Activated CD4-positive, alpha-beta memory T cell treated with anti-CD3 and anti-CD28 coated beads for 36 hours (primary cell): ENCODE measurements around the gene PITPNC1. TPM values are rescaled to one million over a fixed set of nuclear protein-coding genes. Genes with fewer than 3 reads are reported as not detected.

Source experiments
- CTCF ChIA-PET: fragments of 350-600 bp; sonication (Branson Sonifier 250); formaldehyde crosslinking; loops from one replicate; lab custom pipeline; 2021; ENCODE audit warnings: antibody characterized with exemption, inconsistent platforms; lab: Charles Lee
- POLR2A ChIA-PET: fragments of 350-600 bp; sonication (Branson Sonifier 250); formaldehyde crosslinking; loops from one replicate; lab custom pipeline; 2021; ENCODE audit warnings: antibody characterized with exemption; lab: Charles Lee
- DNase-seq: peaks from one replicate; pipeline ENCODE4 v3.0.0-alpha.2; 2020
- H3K27ac Mint-ChIP-seq: one replicate; pipeline ENCODE4 v1.8.0; 2021; ENCODE audit warnings: mixed read lengths
- H3K27me3 Mint-ChIP-seq: one replicate; pipeline ENCODE4 v1.8.0; 2021; ENCODE audit warnings: mixed read lengths
- H3K36me3 Mint-ChIP-seq: one replicate; pipeline ENCODE4 v1.8.0; 2021; ENCODE audit warnings: mixed read lengths
- H3K4me1 Mint-ChIP-seq: one replicate; pipeline ENCODE4 v1.8.0; 2021; ENCODE audit warnings: low read depth, mixed read lengths
- H3K4me3 Mint-ChIP-seq: one replicate; pipeline ENCODE4 v1.8.0; 2021; ENCODE audit warnings: mild to moderate bottlenecking, mixed read lengths
- H3K9me3 Mint-ChIP-seq: one replicate; pipeline ENCODE4 v1.8.0; 2021; ENCODE audit warnings: mixed read lengths
- intact Hi-C: fragments of 100-400 bp; cut with micrococcal nuclease; formaldehyde crosslinking; loops from one replicate; pipeline ENCODE4 v1.15.1; 2023
- total RNA-seq, 2 experiments: library from RNA; stranded (reverse); gene quantifications; one replicate each; pipeline ENCODE4 v1.2.3, GENCODE V29; 2021

PITPNC1 gene
- total RNA-seq, 2 experiments from 2014 or later, result 35.7 to 37.3 TPM

DNA sequence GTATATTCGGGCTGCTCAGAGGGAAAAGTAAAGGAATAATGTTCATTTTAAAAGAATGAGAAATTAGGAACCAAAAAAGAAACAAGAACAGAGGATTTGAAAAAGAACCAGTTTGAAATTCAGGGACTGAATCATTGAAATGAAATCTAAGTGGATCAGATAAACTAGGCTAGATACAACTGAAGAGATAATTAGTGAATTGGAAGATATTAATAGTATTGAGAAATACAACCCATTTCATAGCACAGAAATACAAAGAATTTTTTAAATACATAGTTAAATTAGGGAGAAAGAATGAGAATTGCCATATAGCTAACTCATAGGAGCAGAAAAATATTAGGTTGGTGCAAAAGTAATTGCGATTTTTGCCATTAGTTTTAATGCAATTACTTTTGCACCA lies 223.3 kb downstream of the PITPNC1 start:
- Mint-ChIP-seq H3K4me3 (no peak overlapping the region), H3K36me3 (no peaks in the 10 kb centered on the region), H3K9me3 (no peaks in the 10 kb centered on the region), H3K27ac (no peak overlapping the region), H3K27me3 (no peaks in the 10 kb centered on the region), H3K4me1 (peaks cover 10% of the 10 kb centered on the region)
- POLR2A ChIA-PET, result no interaction called here
- intact Hi-C loops, result no loop called here
- no peak for DNase-seq
- CTCF ChIA-PET, result interaction anchor here (0.6 to 4.1 kb wide), 2 partner anchors 47 to 222 kb away, joined by 4 to 23 read pairs; partner anchors contain the start of gene PITPNC1

DNA sequence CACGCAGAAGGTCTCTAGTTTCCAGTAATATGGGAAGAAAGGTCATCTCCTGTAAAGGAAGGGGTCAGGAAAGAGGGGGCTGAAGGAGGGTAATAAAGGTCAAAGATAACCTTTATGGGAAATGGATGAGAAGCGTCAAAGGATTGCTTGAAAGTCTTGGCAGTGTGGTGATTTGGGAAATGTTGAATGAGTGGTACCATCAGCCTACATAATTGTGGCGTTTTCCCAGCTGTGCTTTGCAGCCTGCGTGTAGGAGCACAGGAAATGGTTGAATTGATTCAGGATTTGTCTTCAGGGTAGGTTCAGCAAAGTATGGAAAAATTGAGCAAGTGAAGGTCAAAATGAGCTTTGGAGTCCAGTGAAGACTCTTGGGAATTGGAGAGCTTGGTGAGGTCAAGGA lies 224.8 kb downstream of the PITPNC1 start:
- H3K9me3 Mint-ChIP-seq, result no peaks in the 10 kb centered on the region
- POLR2A ChIA-PET, result no interaction called here

DNA sequence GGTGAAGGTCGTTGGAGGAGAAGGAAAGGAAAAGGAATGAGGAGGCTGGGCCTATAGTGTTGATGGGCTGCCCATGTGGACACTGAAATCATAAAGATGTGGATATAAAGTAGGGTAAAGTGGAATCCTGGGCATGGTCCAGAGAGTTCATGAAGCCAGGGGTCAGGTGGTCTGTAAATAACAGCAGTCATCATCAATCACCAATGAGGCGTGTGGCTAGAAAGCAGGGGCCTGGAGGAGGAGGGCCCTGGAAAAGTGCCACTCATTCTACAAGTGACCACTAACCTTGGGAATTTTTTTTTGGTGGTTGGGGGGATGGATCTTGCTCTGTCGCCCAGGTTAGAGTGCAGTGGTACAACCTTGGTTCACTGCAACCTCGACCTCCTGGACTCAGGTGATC lies 225.4 kb downstream of the PITPNC1 start:
- no peaks in the 10 kb centered on the region for H3K36me3 Mint-ChIP-seq
- peaks cover 10% of the 10 kb centered on the region for H3K4me1 Mint-ChIP-seq
- ChIA-PET POLR2A (no interaction called here), CTCF (interaction anchor here (1.1 to 4.1 kb wide), 9 partner anchors 16 to 238 kb away, joined by 3 to 23 read pairs (median 5); partner anchors contain the start of gene PITPNC1)
- H3K9me3 Mint-ChIP-seq, result no peaks in the 10 kb centered on the region
- H3K27ac Mint-ChIP-seq, result no peak overlapping the region
- H3K27me3 Mint-ChIP-seq, result no peaks in the 10 kb centered on the region
- intact Hi-C loops, result loop anchor here (2.0 kb wide), 1 partner anchor 226 kb away; the partner anchor contains the start of gene PITPNC1
- no peak for DNase-seq
- H3K4me3 Mint-ChIP-seq, result no peak overlapping the region

More for the DNA sequence above, 224.8 kb downstream of the PITPNC1 start:
- Mint-ChIP-seq H3K4me1 (peaks cover 10% of the 10 kb centered on the region), H3K27ac (no peak overlapping the region), H3K36me3 (no peaks in the 10 kb centered on the region), H3K4me3 (no peak overlapping the region), H3K27me3 (no peaks in the 10 kb centered on the region)
- intact Hi-C loops, result loop anchor here (2.0 kb wide), 1 partner anchor 225 kb away; the partner anchor contains the start of gene PITPNC1
- no peak for DNase-seq
- CTCF ChIA-PET, result interaction anchor here (1.0 to 4.1 kb wide), 6 partner anchors 15 to 227 kb away, joined by 3 to 23 read pairs (median 7); partner anchors contain the start of gene PITPNC1

DNA sequence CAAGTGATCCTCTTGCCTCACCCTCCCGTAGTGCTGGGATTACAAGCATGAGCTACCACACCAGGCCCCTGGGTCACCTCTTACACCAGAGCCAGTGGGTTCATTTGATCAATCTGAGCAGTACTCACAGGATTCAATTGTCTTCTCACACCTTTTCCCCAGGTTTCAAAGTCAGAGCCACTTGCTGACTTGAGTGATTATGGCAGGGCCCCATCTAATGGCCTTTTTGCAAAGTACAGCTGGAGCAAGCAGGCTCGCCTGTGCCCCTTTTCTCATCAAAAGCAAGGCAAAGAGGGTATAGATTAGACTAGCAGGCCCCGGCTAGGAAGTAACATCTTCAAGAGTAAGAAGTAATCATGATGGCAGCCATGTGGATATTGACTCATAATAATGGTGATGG lies 225.9 kb downstream of the PITPNC1 start:
- peaks cover 10% of the 10 kb centered on the region for H3K4me1 Mint-ChIP-seq
- H3K4me3 Mint-ChIP-seq, result no peak overlapping the region
- ChIA-PET POLR2A (no interaction called here), CTCF (interaction anchor here (1.1 to 4.1 kb wide), 8 partner anchors 46 to 238 kb away, joined by 3 to 23 read pairs (median 6); partner anchors contain the start of gene PITPNC1)
- DNase-seq, result peak; percentile 61
- intact Hi-C loops, result loop anchor here (1.0 to 2.0 kb wide), 2 partner anchors 216 to 226 kb away; partner anchors contain the start of gene PITPNC1
- no peak overlapping the region for H3K27ac Mint-ChIP-seq
- no peaks in the 10 kb centered on the region for H3K9me3 Mint-ChIP-seq
- no peaks in the 10 kb centered on the region for H3K27me3 Mint-ChIP-seq
- H3K36me3 Mint-ChIP-seq, result no peaks in the 10 kb centered on the region

DNA sequence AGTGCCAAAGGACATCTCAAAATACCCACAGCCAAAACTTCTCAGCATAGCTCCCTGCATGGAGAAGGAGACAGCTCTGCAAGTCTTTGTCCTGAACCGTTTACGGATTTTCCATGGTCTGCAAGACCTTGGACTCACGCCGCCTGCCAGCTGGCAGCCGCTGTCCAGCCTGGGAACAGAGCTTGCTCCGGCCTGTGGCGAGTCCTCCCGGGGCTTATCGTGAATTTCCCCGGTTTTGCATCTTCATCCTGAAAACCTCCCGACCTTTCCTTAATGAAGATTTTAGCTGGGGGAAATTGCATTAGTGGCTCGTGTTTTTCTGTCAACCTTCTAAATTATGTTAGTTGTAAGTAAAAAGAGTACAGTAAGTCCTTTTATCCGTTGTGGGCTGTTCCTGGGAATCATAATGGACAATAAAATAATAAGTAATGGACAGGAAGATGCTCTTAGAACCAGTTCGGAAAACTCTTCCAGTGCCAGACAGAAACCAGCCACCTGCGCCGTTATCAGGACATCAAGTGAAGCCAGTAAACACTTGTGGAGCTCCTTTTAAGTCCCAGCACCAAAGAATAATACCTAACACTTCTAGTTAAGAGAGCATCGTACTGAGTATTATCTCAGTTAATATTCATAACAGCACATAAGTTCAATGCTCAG lies 228.3 kb downstream of the PITPNC1 start:
- no peaks in the 10 kb centered on the region for H3K27me3 Mint-ChIP-seq
- H3K27ac Mint-ChIP-seq, result no peak overlapping the region
- CTCF ChIA-PET, result interaction anchor here (0.6 to 2.2 kb wide), 4 partner anchors 10 to 473 kb away, joined by 3 to 7 read pairs (median 4); no protein-coding TSS in a partner anchor
- H3K36me3 Mint-ChIP-seq, result no peaks in the 10 kb centered on the region
- no peak overlapping the region for H3K4me3 Mint-ChIP-seq
- intact Hi-C loops, result no loop called here
- POLR2A ChIA-PET, result interaction anchor here (1.0 kb wide), 1 partner anchor 216 kb away, joined by 3 read pairs; no protein-coding TSS in a partner anchor
- H3K9me3 Mint-ChIP-seq, result no peaks in the 10 kb centered on the region
- no peak for DNase-seq
- peaks cover 10% of the 10 kb centered on the region for H3K4me1 Mint-ChIP-seq

GRCh38 chr17:67606471-67606870 lies 229.4 kb downstream of the PITPNC1 start:
- no peak for DNase-seq
- intact Hi-C loops, result no loop called here
- Mint-ChIP-seq H3K27me3 (no peaks in the 10 kb centered on the region), H3K36me3 (peaks cover 1% of the 10 kb centered on the region), H3K27ac (no peak overlapping the region), H3K4me1 (peaks cover 9% of the 10 kb centered on the region), H3K9me3 (no peaks in the 10 kb centered on the region), H3K4me3 (no peak overlapping the region)
- CTCF ChIA-PET, result interaction anchor here (1.1 kb wide), 1 partner anchor 11 kb away, joined by 3 read pairs; no protein-coding TSS in a partner anchor
- POLR2A ChIA-PET, result interaction anchor here (1.0 kb wide), 1 partner anchor 217 kb away, joined by 3 read pairs; no protein-coding TSS in a partner anchor

- no peaks in the 10 kb centered on the region for H3K9me3 Mint-ChIP-seq
- intact Hi-C loops, result no loop called here
- CTCF ChIA-PET, result no interaction called here
- POLR2A ChIA-PET, result no interaction called here
- H3K4me3 Mint-ChIP-seq, result no peak overlapping the region
- peaks cover 1% of the 10 kb centered on the region for H3K36me3 Mint-ChIP-seq
- H3K27ac Mint-ChIP-seq, result no peak overlapping the region
- peaks cover 4% of the 10 kb centered on the region for H3K4me1 Mint-ChIP-seq
- DNase-seq, result no peak
- no peaks in the 10 kb centered on the region for H3K27me3 Mint-ChIP-seq
These were observed 230.0 kb downstream of the PITPNC1 start for GRCh38 chr17:67606896-67607604.

GRCh38 chr17:67610061-67610460 lies 233.0 kb downstream of the PITPNC1 start:
- Mint-ChIP-seq H3K9me3 (no peaks in the 10 kb centered on the region), H3K27ac (no peak overlapping the region), H3K27me3 (no peaks in the 10 kb centered on the region), H3K4me1 (no peaks in the 10 kb centered on the region), H3K36me3 (peaks cover 1% of the 10 kb centered on the region), H3K4me3 (no peak overlapping the region)
- intact Hi-C loops, result no loop called here
- ChIA-PET POLR2A (no interaction called here), CTCF (no interaction called here)
- no peak for DNase-seq

GRCh38 chr17:67613961-67614360 lies 236.9 kb downstream of the PITPNC1 start:
- H3K36me3 Mint-ChIP-seq, result peaks cover 1% of the 10 kb centered on the region
- ChIA-PET POLR2A (no interaction called here), CTCF (no interaction called here)
- no peak for DNase-seq
- no peaks in the 10 kb centered on the region for H3K9me3 Mint-ChIP-seq
- no peaks in the 10 kb centered on the region for H3K27me3 Mint-ChIP-seq
- no peak overlapping the region for H3K4me3 Mint-ChIP-seq
- no peak overlapping the region for H3K27ac Mint-ChIP-seq
- intact Hi-C loops, result no loop called here
- no peaks in the 10 kb centered on the region for H3K4me1 Mint-ChIP-seq

- H3K36me3 Mint-ChIP-seq, result peaks cover 1% of the 10 kb centered on the region
- CTCF ChIA-PET, result interaction anchor here (1.4 kb wide), 1 partner anchor 240 kb away, joined by 5 read pairs; no protein-coding TSS in a partner anchor
- H3K4me1 Mint-ChIP-seq, result no peaks in the 10 kb centered on the region
- intact Hi-C loops, result no loop called here
- no peak overlapping the region for H3K4me3 Mint-ChIP-seq
- no peak overlapping the region for H3K27ac Mint-ChIP-seq
- H3K27me3 Mint-ChIP-seq, result no peaks in the 10 kb centered on the region
- no peaks in the 10 kb centered on the region for H3K9me3 Mint-ChIP-seq
- POLR2A ChIA-PET, result interaction anchor here (0.7 kb wide), 1 partner anchor 523 kb away, joined by 6 read pairs; no protein-coding TSS in a partner anchor
- DNase-seq, result no peak
These were observed 238.0 kb downstream of the PITPNC1 start for GRCh38 chr17:67615011-67615561.

DNA sequence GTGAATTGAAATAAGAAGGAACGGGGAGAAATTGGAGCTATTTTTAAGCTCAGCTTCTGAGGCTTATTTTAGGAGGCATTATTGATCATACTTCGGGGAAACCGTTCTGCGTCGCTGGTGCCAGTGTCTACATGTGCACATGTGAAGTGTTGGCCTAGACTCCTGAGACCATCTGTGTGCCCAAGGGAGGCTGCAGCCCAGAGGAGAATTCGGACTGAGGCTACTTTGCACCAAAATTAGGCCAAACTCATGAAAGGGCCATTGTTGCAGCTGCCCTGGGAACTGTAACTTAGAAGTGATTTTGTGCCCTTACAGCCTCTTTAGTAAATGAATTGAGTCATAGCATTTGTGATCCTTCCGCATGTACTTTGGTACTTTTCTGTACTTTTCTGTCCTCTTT lies 238.7 kb downstream of the PITPNC1 start:
- no peaks in the 10 kb centered on the region for H3K9me3 Mint-ChIP-seq
- H3K36me3 Mint-ChIP-seq, result peaks cover 1% of the 10 kb centered on the region
- no peak overlapping the region for H3K27ac Mint-ChIP-seq
- no peak overlapping the region for H3K4me3 Mint-ChIP-seq
- no peaks in the 10 kb centered on the region for H3K27me3 Mint-ChIP-seq
- intact Hi-C loops, result no loop called here
- DNase-seq, result no peak
- POLR2A ChIA-PET, result no interaction called here
- no peaks in the 10 kb centered on the region for H3K4me1 Mint-ChIP-seq
- CTCF ChIA-PET, result interaction anchor here (1.4 kb wide), 1 partner anchor 241 kb away, joined by 5 read pairs; no protein-coding TSS in a partner anchor
